Kidney epithelial cell (primary cell): Measurements from ENCODE around the gene PDZD7. TPM values are rescaled to one million over a fixed set of nuclear protein-coding genes. Genes with fewer than 3 reads are reported as not detected.
"Not testable (repeated sequence)": the region's sequence is repeated elsewhere in the genome, so short reads cannot be mapped to it uniquely, and the experiment has no call there.

Experiments
- DNase-seq: peaks from one replicate; pipeline ENCODE4 v3.0.0-alpha.2; 2010; ENCODE audit warnings: low read depth
- H3K27me3 ChIP-seq: 2 replicates; pipeline ENCODE4 v1.6.0; 2011; ENCODE audit warnings: low read length; ENCODE audit not compliant: control insufficient read depth, insufficient read depth
- H3K36me3 ChIP-seq: 2 replicates; pipeline ENCODE4 v1.5.1; 2011; ENCODE audit warnings: low read length; ENCODE audit not compliant: control insufficient read depth, insufficient read depth
- H3K4me3 ChIP-seq: 2 replicates; pipeline ENCODE4 v1.5.1; 2011; ENCODE audit warnings: low read depth, mild to moderate bottlenecking, control low read depth, low read length
- CTCF ChIP-seq: IDR thresholded peaks from 2 replicates; pipeline ENCODE4 v1.5.1; 2011; ENCODE audit warnings: mild to moderate bottlenecking, moderate library complexity, low read length, control low read depth, inconsistent platforms; ENCODE audit not compliant: insufficient read depth, poor library complexity, severe bottlenecking
- total RNA-seq: library from RNA; depleted of rRNA; stranded (reverse); fragments of >200 nt; gene quantifications from 2 replicates; pipeline ENCODE4 v1.2.3, GENCODE V29; 2015

PDZD7 gene
- total RNA-seq, 1 donor from 2014 or later = 3.5 TPM

GRCh38 chr10:101038484-101038883 is 7.6 kb upstream of the PDZD7 start:
- Histone ChIP-seq H3K36me3 (peaks cover 1% of the 10 kb centered on the region), H3K4me3 (no peak overlapping the region), H3K27me3 (no peaks in the 10 kb centered on the region)
- no peak for TF ChIP-seq CTCF
- no peak for DNase-seq

- no peak for DNase-seq
- no peak overlapping the region for H3K4me3 ChIP-seq
- H3K27me3 ChIP-seq = no peaks in the 10 kb centered on the region
- H3K36me3 ChIP-seq = peaks cover 1% of the 10 kb centered on the region
- no peak for TF ChIP-seq CTCF
Measured at GRCh38 chr10:101036726-101037125, 5.8 kb upstream of the PDZD7 start.

GRCh38 chr10:101035916-101036702 is 5.2 kb upstream of the PDZD7 start:
- no peak for TF ChIP-seq CTCF
- H3K36me3 ChIP-seq = peaks cover 1% of the 10 kb centered on the region
- DNase-seq = no peak
- no peak overlapping the region for H3K4me3 ChIP-seq
- H3K27me3 ChIP-seq = no peaks in the 10 kb centered on the region

GRCh38 chr10:101035314-101035713 is 4.4 kb upstream of the PDZD7 start:
- no peak for TF ChIP-seq CTCF
- Histone ChIP-seq H3K27me3 (no peaks in the 10 kb centered on the region), H3K4me3 (no peak overlapping the region), H3K36me3 (peaks cover 1% of the 10 kb centered on the region)
- no peak for DNase-seq

GRCh38 chr10:101034404-101034803 is 3.5 kb upstream of the PDZD7 start:
- not testable (repeated sequence) for DNase-seq, H3K27me3 ChIP-seq, H3K36me3 ChIP-seq, H3K4me3 ChIP-seq

- H3K27me3 ChIP-seq = no peaks in the 10 kb centered on the region
- no peak for DNase-seq
- H3K36me3 ChIP-seq = peaks cover 1% of the 10 kb centered on the region
- H3K4me3 ChIP-seq = peak overlapping the region; percentile 71
- no peak for TF ChIP-seq CTCF
Measured at GRCh38 chr10:101033276-101033675, 2.3 kb upstream of the PDZD7 start.
